Chondrocyte (in vitro differentiated cells): ENCODE measurements around the gene ADAMTS15. TPM values are rescaled to one million over a fixed set of nuclear protein-coding genes. Genes with fewer than 3 reads are reported as not detected.

Source experiments
- DNase-seq: peaks from one replicate; pipeline ENCODE4 v3.0.0; 2021; ENCODE audit warnings: mixed read lengths, low spot score
- H3K27ac Mint-ChIP-seq: one replicate; pipeline ENCODE4 v1.8.0; 2021; ENCODE audit warnings: mild to moderate bottlenecking, moderate library complexity, mixed read lengths; ENCODE audit not compliant: unreplicated experiment
- H3K27me3 Mint-ChIP-seq: 2 replicates; pipeline ENCODE4 v1.8.0; 2021; ENCODE audit warnings: low read depth, mixed read lengths
- H3K36me3 Mint-ChIP-seq: 2 replicates; pipeline ENCODE4 v1.8.0; 2021; ENCODE audit warnings: low read depth, mixed read lengths
- H3K4me1 Mint-ChIP-seq: 2 replicates; pipeline ENCODE4 v1.8.0; 2021; ENCODE audit warnings: low read depth, mild to moderate bottlenecking, mixed read lengths
- H3K4me3 Mint-ChIP-seq: one replicate; pipeline ENCODE4 v1.8.0; 2021; ENCODE audit warnings: mild to moderate bottlenecking, moderate library complexity, mixed read lengths; ENCODE audit not compliant: unreplicated experiment
- H3K9me3 Mint-ChIP-seq: 2 replicates; pipeline ENCODE4 v1.8.0; 2021; ENCODE audit warnings: low read depth, mixed read lengths
- CTCF ChIP-seq: fragments of 200-600 bp; sonication (generic); IDR thresholded peaks from 2 replicates; pipeline ENCODE4 v1.5.0; 2021; ENCODE audit warnings: antibody characterized with exemption, mild to moderate bottlenecking, moderate library complexity
- total RNA-seq: library from RNA; stranded (reverse); gene quantifications from 3 replicates; pipeline ENCODE4 v1.2.1, GENCODE V29; 2021

The ADAMTS15 gene
- total RNA-seq, 1 donor from 2014 or later, result 140 TPM

- DNase-seq, result no peak
- no peak for TF ChIP-seq CTCF
- no peak overlapping the region for H3K4me3 Mint-ChIP-seq
- peak overlapping the region; percentile 68 for H3K27ac Mint-ChIP-seq
- no peaks in the 10 kb centered on the region for H3K9me3 Mint-ChIP-seq
- no peaks in the 10 kb centered on the region for H3K27me3 Mint-ChIP-seq
- no peaks in the 10 kb centered on the region for H3K4me1 Mint-ChIP-seq
- H3K36me3 Mint-ChIP-seq, result peaks cover 44% of the 10 kb centered on the region
Observed at GRCh38 chr11:130462931-130463330, 14.5 kb downstream of the ADAMTS15 start.

- Mint-ChIP-seq H3K4me1 (no peaks in the 10 kb centered on the region), H3K27me3 (no peaks in the 10 kb centered on the region)
- no peak for DNase-seq
Observed at GRCh38 chr11:130464291-130464812, 15.9 kb downstream of the ADAMTS15 start.

GRCh38 chr11:130465263-130465662 lies 16.8 kb downstream of the ADAMTS15 start:
- Mint-ChIP-seq H3K4me1 (no peaks in the 10 kb centered on the region), H3K27me3 (no peaks in the 10 kb centered on the region), H3K9me3 (no peaks in the 10 kb centered on the region), H3K4me3 (no peak overlapping the region), H3K36me3 (peaks cover 40% of the 10 kb centered on the region), H3K27ac (no peak overlapping the region)
- no peak for TF ChIP-seq CTCF
- no peak for DNase-seq

More at GRCh38 chr11:130464291-130464812, 15.9 kb downstream of the ADAMTS15 start:
- no peaks in the 10 kb centered on the region for H3K9me3 Mint-ChIP-seq
- no peak overlapping the region for H3K27ac Mint-ChIP-seq
- H3K36me3 Mint-ChIP-seq, result peaks cover 44% of the 10 kb centered on the region
- H3K4me3 Mint-ChIP-seq, result no peak overlapping the region
- no peak for TF ChIP-seq CTCF

- Mint-ChIP-seq H3K27ac (no peak overlapping the region), H3K27me3 (no peaks in the 10 kb centered on the region), H3K9me3 (no peaks in the 10 kb centered on the region), H3K4me1 (no peaks in the 10 kb centered on the region), H3K4me3 (no peak overlapping the region), H3K36me3 (peaks cover 39% of the 10 kb centered on the region)
- no peak for DNase-seq
- no peak for TF ChIP-seq CTCF
Observed at GRCh38 chr11:130467116-130467900, 18.9 kb downstream of the ADAMTS15 start.

GRCh38 chr11:130469181-130469580 lies 20.7 kb downstream of the ADAMTS15 start:
- Mint-ChIP-seq H3K4me3 (no peak overlapping the region), H3K27me3 (no peaks in the 10 kb centered on the region), H3K9me3 (no peaks in the 10 kb centered on the region), H3K36me3 (peaks cover 27% of the 10 kb centered on the region), H3K27ac (no peak overlapping the region), H3K4me1 (no peaks in the 10 kb centered on the region)
- no peak for TF ChIP-seq CTCF
- DNase-seq, result no peak
